H1 (cell line): ENCODE data around the gene SHROOM3. TPM values are rescaled to one million over a fixed set of nuclear protein-coding genes. Genes with fewer than 3 reads are reported as not detected.

Experiments used
- CTCF ChIA-PET: fragments of 300-600 bp; sonication (Branson Sonifier 250); formaldehyde crosslinking; loops from one replicate; lab custom pipeline; 2021; ENCODE audit not compliant: partially characterized antibody; lab: Charles Lee
- POLR2A ChIA-PET: fragments of 300-600 bp; sonication (Branson Sonifier 250); formaldehyde crosslinking; loops from one replicate; lab custom pipeline; 2021; ENCODE audit warnings: inconsistent platforms; ENCODE audit not compliant: partially characterized antibody; lab: Charles Lee
- DNase-seq, 2 experiments: peaks; one replicate each; pipeline versions ENCODE4 v3.0.0 to v3.0.0-alpha.2; 2010 to 2022; ENCODE audit warnings: low spot score in 2 of 2, low read depth in 1 of 2, mixed read lengths in 1 of 2
- FAIRE-seq: peaks from 2 replicates; lab custom pipeline; 2011; peaks lifted over from hg19 to GRCh38; lab: Jason Lieb, UNC
- H2AFZ ChIP-seq: 2 replicates; pipeline ENCODE4 v1.8.1; 2012; ENCODE audit warnings: low read length, inconsistent platforms
- H2AK5ac ChIP-seq: 2 replicates; pipeline ENCODE4 v1.6.1; 2013; ENCODE audit warnings: low read depth, low read length
- H2BK120ac ChIP-seq: replicated peaks from 2 replicates; pipeline ENCODE3; 2013; ENCODE audit warnings: low read depth, low read length, inconsistent platforms
- H2BK12ac ChIP-seq: 2 replicates; pipeline ENCODE4 v1.6.1; 2013; ENCODE audit warnings: low read depth, low read length
- H2BK15ac ChIP-seq: 2 replicates; pipeline ENCODE4 v1.6.1; 2013; ENCODE audit warnings: low read length
- H2BK20ac ChIP-seq: 2 replicates; pipeline ENCODE4 v1.6.1; 2013; ENCODE audit warnings: low read length
- H2BK5ac ChIP-seq: 2 replicates; pipeline ENCODE4 v1.6.1; 2013; ENCODE audit warnings: low read depth, low read length
- H3K14ac ChIP-seq: 2 replicates; pipeline ENCODE4 v1.6.1; 2013; ENCODE audit warnings: inconsistent platforms; ENCODE audit not compliant: insufficient read length
- H3K18ac ChIP-seq: 2 replicates; pipeline ENCODE4 v1.6.1; 2013; ENCODE audit warnings: low read length; ENCODE audit errors: extremely low read depth
- H3K23ac ChIP-seq: 2 replicates; pipeline ENCODE4 v1.6.1; 2013; ENCODE audit warnings: inconsistent platforms; ENCODE audit not compliant: insufficient read length
- H3K23me2 ChIP-seq: 2 replicates; pipeline ENCODE4 v1.6.1; 2013; ENCODE audit warnings: low read depth, low read length
- H3K27ac ChIP-seq: 2 replicates; pipeline ENCODE4 v1.6.1; 2011; ENCODE audit warnings: low read depth, low read length, inconsistent platforms
- H3K27me3 ChIP-seq, 4 experiments: replicated peaks in 1 of 4; 1 replicate in 1 of 4; 2 replicates in 3 of 4; pipeline versions ENCODE4 v1.6.1 to v1.8.1; 2011 to 2013; ENCODE audit warnings: low read length in 3 of 4, mild to moderate bottlenecking in 3 of 4, inconsistent platforms in 2 of 4, mixed read lengths in 2 of 4, moderate library complexity in 1 of 4; ENCODE audit not compliant: control insufficient read depth in 3 of 4, insufficient read depth in 3 of 4; ENCODE audit errors: extremely low read depth in 1 of 4
- H3K36me3 ChIP-seq, 4 experiments: 2 replicates each; pipeline versions ENCODE4 v1.6.1 to v1.8.1; 2011 to 2013; ENCODE audit warnings: mild to moderate bottlenecking in 4 of 4, low read length in 3 of 4, moderate library complexity in 2 of 4, control low read depth in 1 of 4, inconsistent platforms in 1 of 4; ENCODE audit not compliant: insufficient read depth in 4 of 4, control insufficient read depth in 2 of 4
- H3K4ac ChIP-seq: replicated peaks from 2 replicates; pipeline ENCODE3; 2013; ENCODE audit warnings: low read length, low read depth, mixed read lengths, inconsistent platforms; ENCODE audit not compliant: insufficient read length
- H3K4me1 ChIP-seq, 4 experiments: replicated peaks in 1 of 4; 1 replicate in 1 of 4; 2 replicates in 3 of 4; pipeline versions ENCODE4 v1.6.1 to v1.8.1; 2011 to 2013; ENCODE audit warnings: low read length in 3 of 4, inconsistent platforms in 2 of 4, mixed read lengths in 1 of 4; ENCODE audit not compliant: insufficient read depth in 4 of 4, control insufficient read depth in 3 of 4
- H3K4me2 ChIP-seq, 2 experiments: 2 replicates each; pipeline versions ENCODE4 v1.6.1 to v1.8.1; 2011 to 2013; ENCODE audit warnings: low read depth in 2 of 2, low read length in 2 of 2, control low read depth in 1 of 2, inconsistent platforms in 1 of 2, mild to moderate bottlenecking in 1 of 2; ENCODE audit not compliant: insufficient read depth in 1 of 2
- H3K4me3 ChIP-seq, 4 experiments: fragments of 200-600, 300-600 bp in 1 of 4; sonication (generic), shearing (Covaris generic), sonication (Bioruptor Twin) in 1 of 4; 2 replicates each; pipeline versions ENCODE4 v1.5.1 to v1.8.1; 2011 to 2016; ENCODE audit warnings: low read length in 4 of 4, low read depth in 3 of 4, control low read depth in 2 of 4, inconsistent platforms in 2 of 4, mild to moderate bottlenecking in 2 of 4, mixed read lengths in 1 of 4, moderate library complexity in 1 of 4; ENCODE audit not compliant: insufficient read depth in 2 of 4; ENCODE audit errors: extremely low read depth in 1 of 4
- H3K56ac ChIP-seq: replicated peaks from 2 replicates; pipeline ENCODE3; 2013; ENCODE audit warnings: low read depth, mild to moderate bottlenecking, mixed read lengths, low read length, inconsistent platforms; ENCODE audit not compliant: insufficient read length
- H3K79me1 ChIP-seq: 2 replicates; pipeline ENCODE4 v1.6.1; 2013; ENCODE audit warnings: low read depth, low read length, control low read depth
- H3K79me2 ChIP-seq, 2 experiments: 2 replicates each; pipeline versions ENCODE4 v1.6.1 to v1.8.1; 2012 to 2013; ENCODE audit warnings: low read length in 2 of 2, mild to moderate bottlenecking in 2 of 2, inconsistent platforms in 1 of 2; ENCODE audit not compliant: insufficient read depth in 2 of 2, control insufficient read depth in 1 of 2
- H3K9ac ChIP-seq, 4 experiments: replicated peaks in 1 of 4; 1 replicate in 1 of 4; 2 replicates in 3 of 4; pipeline versions ENCODE4 v1.6.1 to v1.8.1; 2011 to 2013; ENCODE audit warnings: low read depth in 3 of 4, low read length in 3 of 4, control low read depth in 2 of 4, mild to moderate bottlenecking in 2 of 4, moderate library complexity in 2 of 4, inconsistent platforms in 1 of 4; ENCODE audit errors: extremely low read depth in 1 of 4
- H3K9me3 ChIP-seq, 2 experiments: 2 replicates each; pipeline versions ENCODE4 v1.6.1 to v1.8.1; 2012 to 2013; ENCODE audit warnings: mild to moderate bottlenecking in 2 of 2, moderate library complexity in 2 of 2, control low read depth in 1 of 2, inconsistent platforms in 1 of 2, low read depth in 1 of 2, low read length in 1 of 2, mixed read lengths in 1 of 2; ENCODE audit not compliant: insufficient read depth in 2 of 2
- H4K20me1 ChIP-seq, 2 experiments: replicated peaks in 1 of 2; 2 replicates each; pipeline versions ENCODE3 to v1.8.1; 2011 to 2013; ENCODE audit warnings: inconsistent platforms in 2 of 2, low read length in 2 of 2, mild to moderate bottlenecking in 1 of 2; ENCODE audit not compliant: insufficient read depth in 2 of 2, control insufficient read depth in 1 of 2
- H4K5ac ChIP-seq: 2 replicates; pipeline ENCODE4 v1.6.1; 2013; ENCODE audit warnings: low read length, low read depth, mixed read lengths, inconsistent platforms; ENCODE audit not compliant: insufficient read length
- H4K8ac ChIP-seq: 2 replicates; pipeline ENCODE4 v1.8.0; 2013; ENCODE audit warnings: mild to moderate bottlenecking, moderate library complexity, low read length, inconsistent platforms; ENCODE audit not compliant: insufficient read depth; ENCODE audit errors: extremely low read depth
- H4K91ac ChIP-seq: replicated peaks from 2 replicates; pipeline ENCODE3; 2013; ENCODE audit warnings: low read length, mixed read lengths, inconsistent platforms; ENCODE audit not compliant: insufficient read length
- CBX5 ChIP-seq: fragments of 300-800, 300-1000 bp; sonication (generic); IDR thresholded peaks from 2 replicates; pipeline ENCODE4 v1.7.1; 2016; ENCODE audit warnings: antibody characterized with exemption, low read length, low read depth
- CREB1 ChIP-seq: IDR thresholded peaks from 2 replicates; pipeline ENCODE4 v1.6.1; 2012; ENCODE audit warnings: inconsistent platforms
- EP300 ChIP-seq, 2 experiments: IDR thresholded peaks; 1 replicate in 1 of 2; 2 replicates in 1 of 2; pipeline ENCODE4 v1.6.1; 2011 to 2012; ENCODE audit warnings: low read depth in 2 of 2, low read length in 2 of 2, mild to moderate bottlenecking in 2 of 2, borderline replicate concordance in 1 of 2, inconsistent platforms in 1 of 2, moderate library complexity in 1 of 2
- EZH2 ChIP-seq: fragments of 200-600 bp; sonication (generic); IDR thresholded peaks from 2 replicates; pipeline ENCODE4 v1.7.1; 2012; ENCODE audit warnings: low read depth, mild to moderate bottlenecking, moderate library complexity, low read length, inconsistent platforms; ENCODE audit not compliant: severe bottlenecking
- PHF8 ChIP-seq: fragments of 200-600 bp; sonication (generic); conservative IDR thresholded peaks from 2 replicates; pipeline ENCODE4 v1.7.1; 2012; ENCODE audit warnings: low read depth, mild to moderate bottlenecking, inconsistent platforms, low read length, moderate library complexity
- POLR2AphosphoS5 ChIP-seq: IDR thresholded peaks from 2 replicates; pipeline ENCODE4 v1.6.1; 2011; ENCODE audit warnings: low read depth, low read length
- SRF ChIP-seq: IDR thresholded peaks from 2 replicates; pipeline ENCODE4 v1.6.1; 2011; ENCODE audit warnings: mild to moderate bottlenecking, low read depth, low read length, moderate library complexity
- WGBS, 2 experiments: shearing (Covaris generic) in 1 of 2; methylation state at CpG; one replicate each; pipeline versions ENCODE4 v1.1.6 to v1.1.7; 2013 to 2015; ENCODE audit warnings: low lambda C conversion rate in 2 of 2, mixed read lengths in 2 of 2, inconsistent platforms in 1 of 2, low coverage in 1 of 2, missing lambda C conversion rate in 1 of 2; ENCODE audit not compliant: insufficient replicate concordance in 2 of 2, insufficient coverage in 1 of 2, insufficient read length in 1 of 2; ENCODE audit errors: extremely low coverage in 1 of 2, missing lambda C conversion rate in 1 of 2; 5-methylcytosine and 5-hydroxymethylcytosine counted together
- polyA plus RNA-seq, 7 experiments: library from polyadenylated mRNA; depleted of rRNA in 3 of 7; stranded (reverse) in 5 of 7; unstranded in 2 of 7; fragments of >200 nt in 5 of 7; fragments of 200-250 nt in 2 of 7; gene quantifications; 1 replicate in 5 of 7; 2 replicates in 1 of 7; 4 replicates in 1 of 7; pipeline versions ENCODE4 v1.2.1 to v1.2.3, GENCODE V29; 2011 to 2013; ENCODE audit warnings: missing spikeins in 2 of 7, mixed read lengths in 2 of 7
- total RNA-seq: library from RNA; stranded (reverse); fragmentation: NEBNext Ultra II Directional; extraction: Animal tissue kit (Norgen Biotek cat#: 25700); gene quantifications from 2 replicates; pipeline ENCODE4 v1.2.1, GENCODE V29; 2021
- TF ChIP-seq, protein P1 (sequence below): IDR thresholded peaks from 2 replicates; pipeline ENCODE4 v1.6.1; 2012; ENCODE audit warnings: inconsistent platforms
- TF ChIP-seq, protein P2 (sequence below): IDR thresholded peaks from 2 replicates; pipeline ENCODE4 v1.6.1; 2011; ENCODE audit warnings: low read length, improper control_type of control experiment

SHROOM3 gene
- total and polyA plus RNA-seq, 2 of the 8 experiments (the other 6 are each of a cell fraction or from before 2014, with no cell fraction given) = 15.8 to 34.0 TPM

- ChIA-PET POLR2A (interaction anchor here (0.6 kb wide), 1 partner anchor 24 kb away, joined by 3 read pairs; no protein-coding TSS in a partner anchor), CTCF (interaction anchor here (1.3 kb wide), 1 partner anchor 12 kb away, joined by 3 read pairs; no protein-coding TSS in a partner anchor)
- H3K14ac ChIP-seq = no peak overlapping the region
- H4K8ac ChIP-seq = no peak overlapping the region
- no peaks in the 10 kb centered on the region for H4K20me1 ChIP-seq
- H2BK120ac ChIP-seq = no peak overlapping the region
- no peak overlapping the region for H2BK20ac ChIP-seq
- FAIRE-seq (no peak), DNase-seq (no peak)
- no peak overlapping the region for H3K27ac ChIP-seq
- no peaks in the 10 kb centered on the region for H3K27me3 ChIP-seq
- no peaks in the 10 kb centered on the region for H3K79me1 ChIP-seq
- no peaks in the 10 kb centered on the region for H3K4me1 ChIP-seq
- no peak overlapping the region for H3K4me2 ChIP-seq
- H2AFZ ChIP-seq = no peak overlapping the region
- H2BK12ac ChIP-seq = no peak overlapping the region
- no peak overlapping the region for H3K4me3 ChIP-seq
- H3K79me2 ChIP-seq = no peaks in the 10 kb centered on the region
- no peak overlapping the region for H4K91ac ChIP-seq
- no peak overlapping the region for H2BK5ac ChIP-seq
- H2AK5ac ChIP-seq = no peak overlapping the region
- no peak overlapping the region for H4K5ac ChIP-seq
- no peaks in the 10 kb centered on the region for H3K36me3 ChIP-seq
- no peak overlapping the region for H2BK15ac ChIP-seq
- H3K4ac ChIP-seq = no peak overlapping the region
- H3K9me3 ChIP-seq = no peaks in the 10 kb centered on the region
- TF ChIP-seq EZH2 = no peak
- TF ChIP-seq EP300 (IDR thresholded peaks at IDR 0.05; ENCODE audit: borderline replicate concordance in 1 of 2, low read depth in 2 of 2, low read length in 2 of 2) = no peak
- TF ChIP-seq, protein P1, sequence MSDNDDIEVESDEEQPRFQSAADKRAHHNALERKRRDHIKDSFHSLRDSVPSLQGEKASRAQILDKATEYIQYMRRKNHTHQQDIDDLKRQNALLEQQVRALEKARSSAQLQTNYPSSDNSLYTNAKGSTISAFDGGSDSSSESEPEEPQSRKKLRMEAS = no peak
- no peak for TF ChIP-seq CREB1
- TF ChIP-seq, protein P2, sequence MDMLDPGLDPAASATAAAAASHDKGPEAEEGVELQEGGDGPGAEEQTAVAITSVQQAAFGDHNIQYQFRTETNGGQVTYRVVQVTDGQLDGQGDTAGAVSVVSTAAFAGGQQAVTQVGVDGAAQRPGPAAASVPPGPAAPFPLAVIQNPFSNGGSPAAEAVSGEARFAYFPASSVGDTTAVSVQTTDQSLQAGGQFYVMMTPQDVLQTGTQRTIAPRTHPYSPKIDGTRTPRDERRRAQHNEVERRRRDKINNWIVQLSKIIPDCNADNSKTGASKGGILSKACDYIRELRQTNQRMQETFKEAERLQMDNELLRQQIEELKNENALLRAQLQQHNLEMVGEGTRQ = no peak
- TF ChIP-seq POLR2AphosphoS5 = no peak
- no peak for TF ChIP-seq SRF
- no peak for TF ChIP-seq PHF8
- no peak for TF ChIP-seq CBX5
- no peaks in the 10 kb centered on the region for H3K23me2 ChIP-seq
- H3K9ac ChIP-seq = no peak overlapping the region
- 75% methylated on average over 1 of the region's 1 CpG; no CpG with 5 or more reads in 1 of the 2 experiments for WGBS, 2 experiments
- no peak overlapping the region for H3K56ac ChIP-seq
- no peak overlapping the region for H3K23ac ChIP-seq
- H3K18ac ChIP-seq = no peak overlapping the region
Observed at GRCh38 chr4:76821641-76822040, 386.6 kb downstream of the SHROOM3 start.
